HCT116 (cell line): ENCODE results near the gene MBTD1. TPM values are rescaled to one million over a fixed set of nuclear protein-coding genes. Genes with fewer than 3 reads are reported as not detected.

Experiments
- ATAC-seq: fragments of 200-7000 bp; cut with Tn5 transposase; 2 replicates; pipeline ENCODE4 v1.9.1; 2020; ENCODE audit warnings: mild to moderate bottlenecking, moderate library complexity
- BruUV-seq: library from RNA; stranded (reverse); fragments of 400-500 nt; replicated peaks from 2 replicates; lab custom pipeline; 2021; lab: Mats Ljungman, UMichigan
- CTCF ChIA-PET: fragments of 300-600 bp; sonication (Branson Sonifier 250); formaldehyde crosslinking; loops from one replicate; lab custom pipeline; 2021; ENCODE audit warnings: antibody characterized with exemption; lab: Charles Lee
- POLR2A ChIA-PET: fragments of 300-600, 350-600 bp; sonication (Branson Sonifier 250); formaldehyde crosslinking; loops from one replicate; lab custom pipeline; 2021; ENCODE audit warnings: antibody characterized with exemption; lab: Charles Lee
- RAD21 ChIA-PET, 2 experiments: fragments of 300-600 bp; sonication (Branson Sonifier 250); formaldehyde crosslinking; loops; one replicate each; lab custom pipeline; 2023; ENCODE audit warnings: low total read pairs in 2 of 2; ENCODE audit not compliant: uncharacterized antibody in 2 of 2, unreplicated experiment in 2 of 2, low non-redundant PET in 1 of 2; lab: Charles Lee
- DNase-seq: peaks from one replicate; pipeline ENCODE4 v3.0.0-alpha.2; 2010; ENCODE audit warnings: low read depth, low spot score
- H2AFZ ChIP-seq: fragments of 200-600 bp; shearing (Covaris generic), sonication (generic); 2 replicates; pipeline ENCODE4 v1.6.1; 2017; ENCODE audit warnings: low read depth, mixed run types, mixed read lengths, antibody characterized with exemption, low read length; ENCODE audit not compliant: poor library complexity, severe bottlenecking
- H3K27ac ChIP-seq: 2 replicates; pipeline ENCODE4 v1.5.1; 2012; ENCODE audit warnings: low read depth, low read length
- H3K27me3 ChIP-seq: fragments of 200-600 bp; sonication (generic); 2 replicates; pipeline ENCODE4 v1.6.1; 2016; ENCODE audit warnings: mixed run types, low read length, mixed read lengths; ENCODE audit not compliant: insufficient read depth
- H3K36me3 ChIP-seq, 2 experiments: fragments of 200-500 bp in 1 of 2; fragments of 200-600 bp in 1 of 2; sonication (Bioruptor generic) in 1 of 2; sonication (generic) in 1 of 2; 2 replicates each; pipeline versions ENCODE4 v1.5.1 to v1.6.1; 2014 to 2016; ENCODE audit warnings: low read length in 2 of 2, inconsistent platforms in 1 of 2, mixed read lengths in 1 of 2, mixed run types in 1 of 2; ENCODE audit not compliant: insufficient read depth in 2 of 2, control insufficient read depth in 1 of 2
- H3K4me1 ChIP-seq, 2 experiments: fragments of 200-600 bp in 1 of 2; sonication (generic) in 1 of 2; 2 replicates each; pipeline versions ENCODE4 v1.5.1 to v1.6.1; 2012 to 2017; ENCODE audit warnings: low read length in 2 of 2, inconsistent platforms in 1 of 2, mild to moderate bottlenecking in 1 of 2, mixed read lengths in 1 of 2, mixed run types in 1 of 2, moderate library complexity in 1 of 2; ENCODE audit not compliant: insufficient read depth in 2 of 2, control insufficient read depth in 1 of 2
- H3K4me2 ChIP-seq: fragments of 200-600 bp; sonication (generic); 2 replicates; pipeline ENCODE4 v1.6.1; 2017; ENCODE audit warnings: mixed run types, low read length, mixed read lengths
- H3K4me3 ChIP-seq, 2 experiments: fragments of 200-600 bp in 1 of 2; sonication (generic) in 1 of 2; replicated peaks in 1 of 2; 2 replicates each; pipeline ENCODE4 v1.5.1; 2011 to 2016; ENCODE audit warnings: low read length in 2 of 2, control low read depth in 1 of 2, low read depth in 1 of 2, mild to moderate bottlenecking in 1 of 2, mixed read lengths in 1 of 2, mixed run types in 1 of 2
- H3K79me2 ChIP-seq: fragments of 200-600 bp; sonication (generic); 2 replicates; pipeline ENCODE4 v1.6.1; 2017; ENCODE audit warnings: mild to moderate bottlenecking, mixed run types, low read length, moderate library complexity, mixed read lengths; ENCODE audit not compliant: insufficient read depth
- H3K9ac ChIP-seq: fragments of 200-600 bp; sonication (generic); 2 replicates; pipeline ENCODE4 v1.6.1; 2016; ENCODE audit warnings: low read length, mixed read lengths
- H3K9me2 ChIP-seq: fragments of 200-600 bp; sonication (generic), shearing (Covaris generic); 2 replicates; pipeline ENCODE4 v1.6.1; 2017; ENCODE audit warnings: mixed run types, mild to moderate bottlenecking, moderate library complexity; ENCODE audit not compliant: insufficient read depth
- H3K9me3 ChIP-seq, 2 experiments: fragments of 200-500 bp in 1 of 2; fragments of 200-600 bp in 1 of 2; sonication (Bioruptor generic) in 1 of 2; sonication (generic) in 1 of 2; 2 replicates each; pipeline ENCODE4 v1.6.1; 2014 to 2017; ENCODE audit warnings: low read length in 2 of 2, mixed read lengths in 2 of 2, inconsistent platforms in 1 of 2, low read depth in 1 of 2, mild to moderate bottlenecking in 1 of 2, mixed run types in 1 of 2, moderate library complexity in 1 of 2; ENCODE audit not compliant: control insufficient read depth in 1 of 2, insufficient read depth in 1 of 2
- H4K20me1 ChIP-seq: fragments of 200-600 bp; sonication (generic), shearing (Covaris generic); 2 replicates; pipeline ENCODE4 v1.6.1; 2017; ENCODE audit warnings: mixed run types, mild to moderate bottlenecking, moderate library complexity; ENCODE audit not compliant: insufficient read depth
- CBX3 ChIP-seq: IDR thresholded peaks from 2 replicates; pipeline ENCODE4 v1.6.1; 2012; ENCODE audit warnings: low read depth
- EGR1 ChIP-seq: IDR thresholded peaks from 2 replicates; pipeline ENCODE4 v1.6.1; 2012; ENCODE audit warnings: low read depth
- ELF1 ChIP-seq: IDR thresholded peaks from 2 replicates; pipeline ENCODE4 v1.6.1; 2012; ENCODE audit warnings: low read depth, borderline replicate concordance
- EZH2 ChIP-seq: fragments of 200-600 bp; sonication (generic); IDR thresholded peaks from 2 replicates; pipeline ENCODE4 v1.6.1; 2017; ENCODE audit warnings: antibody characterized with exemption, mixed run types
- EZH2phosphoT487 ChIP-seq: fragments of 200-600 bp; IDR thresholded peaks from 2 replicates; pipeline ENCODE4 v1.6.1; 2018; ENCODE audit warnings: antibody characterized with exemption, borderline replicate concordance
- POLR2A ChIP-seq: IDR thresholded peaks from 2 replicates; pipeline ENCODE4 v1.7.0; 2011; ENCODE audit warnings: borderline replicate concordance; ENCODE audit not compliant: insufficient read depth, insufficient read length; ENCODE audit errors: extremely low read depth
- POLR2AphosphoS5 ChIP-seq: IDR thresholded peaks from 2 replicates; pipeline ENCODE4 v1.6.1; 2011; ENCODE audit warnings: mild to moderate bottlenecking, low read depth, low read length, moderate library complexity
- RAD21 ChIP-seq: IDR thresholded peaks from 2 replicates; pipeline ENCODE4 v1.6.1; 2012; ENCODE audit warnings: low read depth, mild to moderate bottlenecking
- SIN3A ChIP-seq: IDR thresholded peaks from 2 replicates; pipeline ENCODE4 v1.6.1; 2012; ENCODE audit warnings: low read depth
- SP1 ChIP-seq: IDR thresholded peaks from 2 replicates; pipeline ENCODE4 v1.6.1; 2012; ENCODE audit warnings: low read depth
- SRF ChIP-seq: IDR thresholded peaks from 2 replicates; pipeline ENCODE4 v1.6.1; 2012; ENCODE audit warnings: low read depth
- YY1 ChIP-seq: IDR thresholded peaks from 2 replicates; pipeline ENCODE4 v1.6.1; 2011; ENCODE audit warnings: low read length, low read depth, moderate library complexity, mild to moderate bottlenecking; ENCODE audit not compliant: insufficient replicate concordance; ENCODE audit errors: extremely low read depth
- ZFX ChIP-seq: fragments of 450-650 bp; IDR thresholded peaks from 2 replicates; pipeline ENCODE4 v1.6.1; 2017
- ZNF274 ChIP-seq: fragments of 200-500 bp; sonication (Bioruptor generic); IDR thresholded peaks from 2 replicates; pipeline ENCODE4 v1.6.1; 2014; ENCODE audit warnings: mild to moderate bottlenecking, low read depth, low read length, inconsistent platforms
- intact Hi-C: fragments of 100-400 bp; cut with micrococcal nuclease; formaldehyde crosslinking; loops from 2 replicates; pipeline ENCODE4 v1.10.0; 2022
- total RNA-seq: library from RNA; stranded (reverse); gene quantifications from one replicate; pipeline ENCODE4 v1.2.1, GENCODE V29; 2021; ENCODE audit not compliant: unreplicated experiment
- TF ChIP-seq, protein P1 (sequence below): IDR thresholded peaks from 2 replicates; pipeline ENCODE4 v1.6.1; 2011; ENCODE audit warnings: mild to moderate bottlenecking, low read length, moderate library complexity; ENCODE audit not compliant: insufficient replicate concordance; ENCODE audit errors: extremely low read depth
- TF ChIP-seq, protein P2 (sequence below), 3 experiments: fragments of 200-600 bp in 1 of 3; sonication (generic) in 1 of 3; IDR thresholded peaks in 2 of 3; conservative IDR thresholded peaks in 1 of 3; 2 replicates each; pipeline ENCODE4 v1.5.1; 2012 to 2017; ENCODE audit warnings: low read depth in 2 of 3, low read length in 2 of 3, antibody characterized with exemption in 1 of 3, borderline replicate concordance in 1 of 3, control low read depth in 1 of 3, mild to moderate bottlenecking in 1 of 3, mixed read lengths in 1 of 3, mixed run types in 1 of 3, moderate library complexity in 1 of 3; ENCODE audit not compliant: insufficient read depth in 1 of 3
- TF ChIP-seq, protein P3 (sequence below): IDR thresholded peaks from 2 replicates; pipeline ENCODE4 v1.6.1; 2012; ENCODE audit warnings: low read depth

Gene MBTD1
- total RNA-seq, 1 experiment from 2014 or later, result 27.3 TPM

DNA sequence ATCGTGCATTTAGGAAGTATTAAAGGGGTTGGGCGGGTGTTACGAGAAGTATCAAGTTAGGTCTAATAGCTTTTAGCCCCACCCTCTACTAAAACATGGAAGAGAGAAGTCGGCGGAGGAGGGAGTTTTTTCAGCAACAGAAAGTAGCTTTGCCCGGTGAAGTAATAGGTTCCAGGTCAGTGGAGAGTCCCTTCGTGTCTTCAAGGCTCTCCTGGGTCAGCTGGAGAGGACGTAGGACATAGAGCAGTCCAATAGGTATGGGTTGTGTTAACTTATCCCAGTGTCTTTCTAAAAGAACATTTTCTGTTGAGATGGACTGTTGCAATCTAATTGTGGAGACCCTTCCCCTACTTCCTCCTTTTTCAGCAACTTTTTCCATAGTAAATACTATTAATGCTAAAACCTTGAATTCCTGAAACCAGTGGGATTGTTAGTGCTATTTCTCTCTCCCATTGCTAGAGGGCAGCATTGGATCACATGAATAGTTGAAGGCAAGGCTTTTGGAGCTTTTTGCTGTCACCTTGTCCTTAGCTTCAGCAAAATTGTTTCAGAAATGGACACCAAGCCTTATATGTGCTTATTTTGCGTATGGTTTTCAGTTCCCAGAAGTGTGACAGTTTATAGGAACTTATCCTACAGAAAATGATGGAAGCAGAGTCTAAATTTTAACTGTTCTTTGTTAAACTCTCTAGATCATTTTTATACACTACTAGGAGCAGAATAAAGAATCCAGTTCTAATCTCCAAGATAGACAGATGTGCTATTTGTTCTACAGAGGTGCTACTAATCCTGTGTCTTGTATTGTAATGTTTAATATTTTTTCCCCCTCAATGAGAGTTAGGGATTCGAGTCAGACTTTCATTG lies 38.9 kb upstream of the MBTD1 start:
- Histone ChIP-seq H3K9me2 (no peaks in the 10 kb centered on the region), H3K27ac (no peak overlapping the region), H3K4me2 (no peak overlapping the region), H3K4me1 (no peaks in the 10 kb centered on the region), H4K20me1 (no peaks in the 10 kb centered on the region), H3K4me3 (no peak overlapping the region), H3K36me3 (peaks cover 0 to 10% of the 10 kb centered on the region in 2 experiments; a peak in 3 of 4 replicates), H3K9me3 (no peaks in the 10 kb centered on the region), H2AFZ (no peak overlapping the region), H3K9ac (no peak overlapping the region), H3K79me2 (peaks cover 8% of the 10 kb centered on the region; the same call in 1 of the 2 replicates), H3K27me3 (no peaks in the 10 kb centered on the region)
- no TSS peak for BruUV-seq
- ATAC-seq (peak; percentile 86), DNase-seq (peak; percentile 51)
- TF ChIP-seq ZFX (no peak), EZH2 (no peak), SRF (no peak), EZH2phosphoT487 (no peak), SP1 (no peak), POLR2AphosphoS5 (peak; percentile 6; the same call in 1 of the 2 replicates), SIN3A (no peak), POLR2A (no peak), EGR1 (no peak), YY1 (no peak), ZNF274 (no peak), CBX3 (no peak), ELF1 (no peak), RAD21 (peak; percentile 71)
- TF ChIP-seq, protein P1, sequence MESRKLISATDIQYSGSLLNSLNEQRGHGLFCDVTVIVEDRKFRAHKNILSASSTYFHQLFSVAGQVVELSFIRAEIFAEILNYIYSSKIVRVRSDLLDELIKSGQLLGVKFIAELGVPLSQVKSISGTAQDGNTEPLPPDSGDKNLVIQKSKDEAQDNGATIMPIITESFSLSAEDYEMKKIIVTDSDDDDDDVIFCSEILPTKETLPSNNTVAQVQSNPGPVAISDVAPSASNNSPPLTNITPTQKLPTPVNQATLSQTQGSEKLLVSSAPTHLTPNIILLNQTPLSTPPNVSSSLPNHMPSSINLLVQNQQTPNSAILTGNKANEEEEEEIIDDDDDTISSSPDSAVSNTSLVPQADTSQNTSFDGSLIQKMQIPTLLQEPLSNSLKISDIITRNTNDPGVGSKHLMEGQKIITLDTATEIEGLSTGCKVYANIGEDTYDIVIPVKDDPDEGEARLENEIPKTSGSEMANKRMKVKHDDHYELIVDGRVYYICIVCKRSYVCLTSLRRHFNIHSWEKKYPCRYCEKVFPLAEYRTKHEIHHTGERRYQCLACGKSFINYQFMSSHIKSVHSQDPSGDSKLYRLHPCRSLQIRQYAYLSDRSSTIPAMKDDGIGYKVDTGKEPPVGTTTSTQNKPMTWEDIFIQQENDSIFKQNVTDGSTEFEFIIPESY, result no peak
- TF ChIP-seq, protein P2, sequence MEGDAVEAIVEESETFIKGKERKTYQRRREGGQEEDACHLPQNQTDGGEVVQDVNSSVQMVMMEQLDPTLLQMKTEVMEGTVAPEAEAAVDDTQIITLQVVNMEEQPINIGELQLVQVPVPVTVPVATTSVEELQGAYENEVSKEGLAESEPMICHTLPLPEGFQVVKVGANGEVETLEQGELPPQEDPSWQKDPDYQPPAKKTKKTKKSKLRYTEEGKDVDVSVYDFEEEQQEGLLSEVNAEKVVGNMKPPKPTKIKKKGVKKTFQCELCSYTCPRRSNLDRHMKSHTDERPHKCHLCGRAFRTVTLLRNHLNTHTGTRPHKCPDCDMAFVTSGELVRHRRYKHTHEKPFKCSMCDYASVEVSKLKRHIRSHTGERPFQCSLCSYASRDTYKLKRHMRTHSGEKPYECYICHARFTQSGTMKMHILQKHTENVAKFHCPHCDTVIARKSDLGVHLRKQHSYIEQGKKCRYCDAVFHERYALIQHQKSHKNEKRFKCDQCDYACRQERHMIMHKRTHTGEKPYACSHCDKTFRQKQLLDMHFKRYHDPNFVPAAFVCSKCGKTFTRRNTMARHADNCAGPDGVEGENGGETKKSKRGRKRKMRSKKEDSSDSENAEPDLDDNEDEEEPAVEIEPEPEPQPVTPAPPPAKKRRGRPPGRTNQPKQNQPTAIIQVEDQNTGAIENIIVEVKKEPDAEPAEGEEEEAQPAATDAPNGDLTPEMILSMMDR (IDR thresholded peaks at IDR 0.05 in 2 of 3, conservative IDR thresholded peaks at IDR 0.05 in 1 of 3; ENCODE audit: borderline replicate concordance in 1 of 3, insufficient read depth in 1 of 3, low read depth in 2 of 3, low read length in 2 of 3), result peak; percentile 67 to 96 (median 86); a peak in 5 of 6 replicates
- TF ChIP-seq, protein P3, sequence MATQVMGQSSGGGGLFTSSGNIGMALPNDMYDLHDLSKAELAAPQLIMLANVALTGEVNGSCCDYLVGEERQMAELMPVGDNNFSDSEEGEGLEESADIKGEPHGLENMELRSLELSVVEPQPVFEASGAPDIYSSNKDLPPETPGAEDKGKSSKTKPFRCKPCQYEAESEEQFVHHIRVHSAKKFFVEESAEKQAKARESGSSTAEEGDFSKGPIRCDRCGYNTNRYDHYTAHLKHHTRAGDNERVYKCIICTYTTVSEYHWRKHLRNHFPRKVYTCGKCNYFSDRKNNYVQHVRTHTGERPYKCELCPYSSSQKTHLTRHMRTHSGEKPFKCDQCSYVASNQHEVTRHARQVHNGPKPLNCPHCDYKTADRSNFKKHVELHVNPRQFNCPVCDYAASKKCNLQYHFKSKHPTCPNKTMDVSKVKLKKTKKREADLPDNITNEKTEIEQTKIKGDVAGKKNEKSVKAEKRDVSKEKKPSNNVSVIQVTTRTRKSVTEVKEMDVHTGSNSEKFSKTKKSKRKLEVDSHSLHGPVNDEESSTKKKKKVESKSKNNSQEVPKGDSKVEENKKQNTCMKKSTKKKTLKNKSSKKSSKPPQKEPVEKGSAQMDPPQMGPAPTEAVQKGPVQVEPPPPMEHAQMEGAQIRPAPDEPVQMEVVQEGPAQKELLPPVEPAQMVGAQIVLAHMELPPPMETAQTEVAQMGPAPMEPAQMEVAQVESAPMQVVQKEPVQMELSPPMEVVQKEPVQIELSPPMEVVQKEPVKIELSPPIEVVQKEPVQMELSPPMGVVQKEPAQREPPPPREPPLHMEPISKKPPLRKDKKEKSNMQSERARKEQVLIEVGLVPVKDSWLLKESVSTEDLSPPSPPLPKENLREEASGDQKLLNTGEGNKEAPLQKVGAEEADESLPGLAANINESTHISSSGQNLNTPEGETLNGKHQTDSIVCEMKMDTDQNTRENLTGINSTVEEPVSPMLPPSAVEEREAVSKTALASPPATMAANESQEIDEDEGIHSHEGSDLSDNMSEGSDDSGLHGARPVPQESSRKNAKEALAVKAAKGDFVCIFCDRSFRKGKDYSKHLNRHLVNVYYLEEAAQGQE, result no peak
- ChIA-PET POLR2A (no interaction called here), RAD21 (no interaction called here), CTCF (interaction anchor here (0.8 to 2.5 kb wide), 17 partner anchors 8 to 808 kb away, joined by 3 to 15 read pairs (median 4); no protein-coding TSS in a partner anchor)
- intact Hi-C loops, result no loop called here
